GM21390 (cell line): Measurements from ENCODE around the gene EFCAB14.
"Not testable (repeated sequence)": the region's sequence is repeated elsewhere in the genome, so short reads cannot be mapped to it uniquely, and the experiment has no call there.

Source experiments
- ATAC-seq: cut with Tn5 transposase; IDR thresholded peaks from one replicate; pipeline ENCODE4 v1.9.1; 2021; ENCODE audit not compliant: unreplicated experiment

The EFCAB14 gene

DNA sequence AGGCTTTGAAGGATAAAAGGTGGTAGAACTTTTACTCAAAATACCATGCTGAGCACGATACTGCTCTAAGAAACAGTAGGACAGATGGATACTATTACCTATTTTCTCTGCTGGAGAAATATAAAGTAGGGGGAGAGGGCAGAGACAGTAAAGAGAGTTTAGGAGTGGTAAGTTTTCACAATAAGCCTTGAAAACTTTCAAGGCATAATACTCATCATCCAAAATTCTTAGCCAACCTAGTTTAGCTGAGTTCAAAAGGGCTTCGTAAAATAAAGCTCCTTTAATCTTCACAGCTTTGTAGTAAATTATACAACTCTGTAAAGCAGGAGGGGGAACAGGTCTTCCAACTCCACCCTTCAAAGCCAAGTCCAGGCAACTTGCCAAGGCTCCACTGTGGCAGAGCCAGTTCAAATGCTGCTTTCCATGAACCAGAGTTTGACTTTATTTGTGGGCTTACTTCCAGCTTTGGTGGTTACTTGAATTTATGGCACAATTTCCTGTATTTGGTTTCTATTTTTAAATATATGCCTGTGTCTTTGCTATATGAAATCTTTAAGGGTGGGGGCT, 31.7 kb downstream of the EFCAB14 start:
- no peak for ATAC-seq

GRCh38 chr1:46686255-46686654, 32.7 kb downstream of the EFCAB14 start:
- no peak for ATAC-seq

DNA sequence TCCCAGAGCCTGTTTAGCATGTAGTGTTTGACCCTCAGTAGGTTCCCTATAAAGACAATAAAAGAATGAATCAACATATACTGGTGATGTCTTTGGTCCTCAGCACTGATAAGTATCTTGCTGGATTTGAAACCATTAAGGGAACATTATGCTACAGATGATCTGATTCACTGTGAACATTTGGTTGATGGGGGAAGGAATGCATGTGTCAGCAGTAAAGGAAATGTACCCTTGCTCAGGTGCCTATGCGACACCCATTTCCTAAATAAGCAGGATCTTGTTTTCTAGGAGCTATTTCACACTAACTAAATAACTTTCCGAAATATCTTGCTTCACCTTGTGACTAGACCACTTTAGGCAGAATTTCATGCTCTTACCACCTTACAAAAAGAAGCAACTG, 34.2 kb downstream of the EFCAB14 start:
- no peak for ATAC-seq

GRCh38 chr1:46682064-46682463, 36.9 kb downstream of the EFCAB14 start:
- no peak for ATAC-seq

- ATAC-seq, result no peak
These were observed 37.4 kb downstream of the EFCAB14 start for GRCh38 chr1:46681333-46682034.

GRCh38 chr1:46679789-46680573, 38.9 kb downstream of the EFCAB14 start:
- ATAC-seq, result no peak

- ATAC-seq, result no peak
These were observed 41.6 kb downstream of the EFCAB14 start for GRCh38 chr1:46677339-46677738.

GRCh38 chr1:46676531-46676930, 42.4 kb downstream of the EFCAB14 start:
- ATAC-seq, result no peak

DNA sequence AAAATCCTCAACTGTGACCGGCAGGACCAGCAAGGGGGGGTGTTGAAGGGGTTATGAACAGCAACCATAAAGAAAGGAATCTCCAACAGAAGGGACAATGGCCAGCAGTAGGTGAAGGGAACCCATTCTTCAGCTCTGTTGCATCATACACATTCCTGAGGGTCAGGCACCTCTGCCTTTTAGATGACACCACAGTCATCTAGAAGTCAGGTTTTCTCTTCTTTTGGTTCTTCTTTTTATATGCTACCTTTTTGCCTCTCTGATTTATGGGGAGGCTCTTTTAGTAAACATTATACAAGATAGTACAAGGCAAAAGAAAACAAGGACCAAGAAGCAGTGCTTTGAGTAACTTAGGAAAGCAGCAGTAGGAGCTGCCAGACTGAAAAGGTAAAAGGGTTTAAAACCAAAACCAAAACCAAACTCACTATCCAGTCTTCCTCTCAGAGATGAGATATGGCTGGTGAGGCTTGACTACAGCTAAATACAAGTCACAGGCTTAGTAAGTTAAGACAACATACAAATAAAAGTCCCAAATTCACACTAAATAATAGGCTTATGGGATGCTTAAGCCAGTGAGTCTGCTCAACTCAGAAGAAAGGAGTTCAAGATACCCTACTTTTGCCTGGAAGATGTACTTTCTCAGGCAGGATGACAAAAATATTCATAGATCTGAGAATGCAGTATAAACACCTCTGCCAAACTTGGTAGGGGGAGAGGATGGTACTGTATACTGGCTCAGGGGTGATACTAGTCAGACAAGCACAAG, 43.2 kb downstream of the EFCAB14 start:
- peak; percentile 82 for ATAC-seq

DNA sequence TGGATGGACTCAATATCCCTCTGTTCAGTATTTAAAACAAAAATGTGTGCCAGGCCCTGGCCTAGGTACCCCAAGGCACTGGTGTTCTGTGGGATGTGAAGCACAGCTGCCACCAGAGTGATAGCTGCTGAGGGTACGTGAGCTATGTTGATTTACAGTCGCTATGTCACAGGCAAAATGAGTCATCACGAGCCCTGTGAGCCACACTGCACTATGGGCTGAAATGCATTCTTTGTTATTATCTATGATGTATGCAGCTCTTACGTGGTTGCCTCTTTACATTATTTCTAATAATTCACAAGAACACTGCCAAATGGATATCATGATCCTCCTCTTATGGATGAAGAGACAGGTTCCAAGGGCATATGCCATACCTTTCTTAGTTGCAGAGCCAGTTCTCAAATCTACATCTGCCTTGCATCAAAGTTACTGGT, 45.1 kb downstream of the EFCAB14 start:
- ATAC-seq, result no peak

DNA sequence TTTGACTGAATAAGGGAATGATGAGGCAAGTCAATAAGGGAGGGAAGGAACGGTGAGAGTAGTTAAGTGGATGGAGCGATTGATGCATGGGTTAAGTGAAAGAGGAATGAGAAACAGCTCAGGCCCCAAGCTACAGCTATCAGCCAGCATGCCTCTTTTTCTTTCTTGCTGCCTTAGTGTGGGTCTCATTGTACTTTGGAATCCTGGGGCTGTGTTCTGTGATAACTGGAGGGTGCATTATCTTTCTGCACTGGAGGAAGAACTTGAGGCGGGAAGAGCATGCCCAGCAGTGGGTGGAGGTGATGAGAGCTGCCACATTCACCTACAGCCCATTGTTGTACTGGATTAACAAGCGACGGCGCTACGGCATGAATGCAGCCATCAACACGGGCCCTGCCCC, 46.2 kb downstream of the EFCAB14 start:
- no peak for ATAC-seq

- ATAC-seq, result no peak
These were observed 47.4 kb downstream of the EFCAB14 start, which contains the start of gene TEX38 for GRCh38 chr1:46671554-46671953. TSS of gene TEX38 (plus strand) at chr1:46671854. CDS start at chr1:46671935, 81 bp downstream.

GRCh38 chr1:46670134-46670533, 48.8 kb downstream of the EFCAB14 start:
- no peak for ATAC-seq

- ATAC-seq, result peak; percentile 81
These were observed 50.8 kb downstream of the EFCAB14 start, which contains the start of gene ATPAF1 for GRCh38 chr1:46667782-46668760. TSS of gene ATPAF1 (minus strand) at chr1:46668364. CDS start at chr1:46668322, 42 bp downstream.

- ATAC-seq, result no peak
These were observed 52.9 kb downstream of the EFCAB14 start for GRCh38 chr1:46665983-46666382.

DNA sequence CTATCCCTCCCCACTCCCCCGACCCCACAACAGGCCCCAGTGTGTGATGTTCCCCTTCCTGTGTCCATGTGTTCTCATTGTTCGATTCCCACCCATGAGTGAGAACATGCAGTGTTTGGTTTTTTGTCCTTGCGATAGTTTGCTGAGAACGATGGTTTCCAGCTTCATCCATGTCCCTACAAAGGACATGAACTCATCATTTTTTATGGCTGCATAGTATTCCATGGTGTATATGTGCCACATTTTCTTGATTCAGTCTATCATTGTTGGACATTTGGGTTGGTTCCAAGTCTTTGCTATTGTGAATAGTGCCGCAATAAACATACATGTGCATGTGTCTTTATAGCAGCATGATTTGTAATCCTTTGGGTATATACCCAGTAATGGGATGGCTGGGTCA, 56.0 kb downstream of the EFCAB14 start:
- ATAC-seq, result not testable (repeated sequence)

GRCh38 chr1:46660116-46660515, 58.8 kb downstream of the EFCAB14 start:
- ATAC-seq, result peak; percentile 87

- no peak for ATAC-seq
These were observed 59.5 kb downstream of the EFCAB14 start for GRCh38 chr1:46659307-46659870.

- ATAC-seq, result no peak
These were observed 61.1 kb downstream of the EFCAB14 start for GRCh38 chr1:46657775-46658174.

DNA sequence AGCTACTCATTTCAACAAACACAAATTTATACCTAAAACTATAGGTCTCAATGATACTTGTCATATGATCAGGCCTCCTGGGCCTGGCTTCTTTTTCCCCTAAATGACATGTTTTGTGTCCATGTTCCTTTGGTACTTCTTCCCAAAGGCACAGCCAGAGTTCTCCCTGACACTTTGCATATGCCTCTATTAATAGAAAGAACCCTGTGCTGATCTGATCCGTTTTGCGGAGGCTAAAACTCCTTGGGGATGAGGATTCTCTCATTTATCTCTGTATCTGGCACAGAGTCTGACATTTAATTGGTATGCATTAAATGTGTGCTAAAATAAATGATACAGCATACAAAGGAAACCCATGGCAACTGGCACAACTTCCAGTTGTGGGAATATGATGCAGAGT, 62.3 kb downstream of the EFCAB14 start:
- no peak for ATAC-seq
